Vagina (tissue), 2 donors: ENCODE measurements around the gene RPTOR. TPM values are rescaled to one million over a fixed set of nuclear protein-coding genes. Genes with fewer than 3 reads are reported as not detected.
"Not testable (repeated sequence)": the region's sequence is repeated elsewhere in the genome, so short reads cannot be mapped to it uniquely, and the experiment has no call there.

ENCODE experiments used
- DNase-seq, 2 donors: peaks; one replicate each; pipeline ENCODE4 v3.0.0-alpha.2; 2017; ENCODE audit errors: extremely low spot score in 2 of 2
- H3K27ac ChIP-seq: fragments of 200-600 bp; sonication (generic); one replicate; pipeline ENCODE4 v1.5.1; 2019
- H3K27me3 ChIP-seq: fragments of 200-600 bp; sonication (generic); one replicate; pipeline ENCODE4 v1.5.1; 2019
- H3K36me3 ChIP-seq, 2 donors: fragments of 200-600 bp; sonication (generic); one replicate each; pipeline ENCODE4 v1.5.1; 2017 to 2019
- H3K4me1 ChIP-seq: fragments of 200-600 bp; sonication (generic); one replicate; pipeline ENCODE4 v1.5.1; 2019
- H3K4me3 ChIP-seq, 2 donors: fragments of 200-600 bp; sonication (generic); 1 replicate in 1 of 2; 2 replicates in 1 of 2; pipeline ENCODE4 v1.5.1; 2016 to 2019
- H3K9me3 ChIP-seq: fragments of 200-600 bp; sonication (generic); one replicate; pipeline ENCODE4 v1.5.1; 2019
- POLR2A ChIP-seq, 2 donors: fragments of 450-650 bp; IDR thresholded peaks; one replicate each; pipeline ENCODE4 v1.6.1; 2017; ENCODE audit warnings: antibody characterized with exemption in 2 of 2, mild to moderate bottlenecking in 2 of 2, moderate library complexity in 2 of 2
- POLR2AphosphoS5 ChIP-seq, 2 donors: sonication (generic); formaldehyde crosslinking; IDR thresholded peaks; one replicate each; pipeline ENCODE4 v1.9.0; 2017; ENCODE audit warnings: antibody characterized with exemption in 2 of 2, mild to moderate bottlenecking in 2 of 2, low read depth in 1 of 2; ENCODE audit not compliant: insufficient read depth in 1 of 2
- intact Hi-C: fragments of 100-400 bp; cut with DNase I; formaldehyde crosslinking; loops from one replicate; pipeline ENCODE4 v1.15.1; 2023
- total RNA-seq: library from RNA; depleted of rRNA; stranded (reverse); fragments of >200 nt; gene quantifications from one replicate; pipeline ENCODE4 v1.2.3, GENCODE V29; 2016
- TF ChIP-seq, protein P1 (sequence below), 3 experiments: fragments of 450-650 bp in 2 of 3; fragments of 200-600 bp in 1 of 3; sonication (generic) in 1 of 3; IDR thresholded peaks; one replicate each; pipeline ENCODE4 v1.5.1; 2017 to 2019; ENCODE audit warnings: antibody characterized with exemption in 3 of 3, mild to moderate bottlenecking in 2 of 3, moderate library complexity in 2 of 3

RPTOR gene
- total RNA-seq, 1 donor from 2014 or later, result 38.3 TPM

DNA sequence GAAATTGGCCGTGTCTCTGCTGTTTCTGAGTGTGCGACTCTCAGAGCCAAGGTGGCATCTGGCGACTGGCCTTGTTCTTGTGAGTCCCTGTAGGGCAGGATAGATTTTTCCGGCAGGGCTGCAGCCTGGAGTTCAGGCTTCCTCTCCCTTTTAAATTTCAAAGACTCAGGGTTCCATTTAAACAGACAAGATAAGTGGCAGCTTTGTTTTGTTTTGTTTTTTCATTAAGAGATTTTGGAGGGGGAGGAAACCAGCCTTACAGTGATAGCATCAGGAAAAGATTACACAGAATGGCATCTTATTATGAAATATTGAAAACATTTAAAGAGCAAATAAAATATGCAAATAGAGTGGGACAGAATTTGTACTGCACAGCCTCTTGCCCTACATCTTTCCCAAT lies 151.3 kb downstream of the RPTOR start:
- TF ChIP-seq POLR2A (IDR thresholded peaks at IDR 0.05) (no peak), POLR2AphosphoS5 (IDR thresholded peaks at IDR 0.05; ENCODE audit: insufficient read depth in 1 of 2, low read depth in 1 of 2) (no peak)
- TF ChIP-seq, protein P1, sequence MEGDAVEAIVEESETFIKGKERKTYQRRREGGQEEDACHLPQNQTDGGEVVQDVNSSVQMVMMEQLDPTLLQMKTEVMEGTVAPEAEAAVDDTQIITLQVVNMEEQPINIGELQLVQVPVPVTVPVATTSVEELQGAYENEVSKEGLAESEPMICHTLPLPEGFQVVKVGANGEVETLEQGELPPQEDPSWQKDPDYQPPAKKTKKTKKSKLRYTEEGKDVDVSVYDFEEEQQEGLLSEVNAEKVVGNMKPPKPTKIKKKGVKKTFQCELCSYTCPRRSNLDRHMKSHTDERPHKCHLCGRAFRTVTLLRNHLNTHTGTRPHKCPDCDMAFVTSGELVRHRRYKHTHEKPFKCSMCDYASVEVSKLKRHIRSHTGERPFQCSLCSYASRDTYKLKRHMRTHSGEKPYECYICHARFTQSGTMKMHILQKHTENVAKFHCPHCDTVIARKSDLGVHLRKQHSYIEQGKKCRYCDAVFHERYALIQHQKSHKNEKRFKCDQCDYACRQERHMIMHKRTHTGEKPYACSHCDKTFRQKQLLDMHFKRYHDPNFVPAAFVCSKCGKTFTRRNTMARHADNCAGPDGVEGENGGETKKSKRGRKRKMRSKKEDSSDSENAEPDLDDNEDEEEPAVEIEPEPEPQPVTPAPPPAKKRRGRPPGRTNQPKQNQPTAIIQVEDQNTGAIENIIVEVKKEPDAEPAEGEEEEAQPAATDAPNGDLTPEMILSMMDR (IDR thresholded peaks at IDR 0.05), result no peak
- Histone ChIP-seq H3K36me3 (no peaks in the 10 kb centered on the region), H3K27ac (no peak overlapping the region), H3K4me3 (no peak overlapping the region), H3K9me3 (no peaks in the 10 kb centered on the region), H3K27me3 (no peaks in the 10 kb centered on the region), H3K4me1 (peaks cover 21% of the 10 kb centered on the region)
- intact Hi-C loops, result no loop called here
- DNase-seq, result no peak

DNA sequence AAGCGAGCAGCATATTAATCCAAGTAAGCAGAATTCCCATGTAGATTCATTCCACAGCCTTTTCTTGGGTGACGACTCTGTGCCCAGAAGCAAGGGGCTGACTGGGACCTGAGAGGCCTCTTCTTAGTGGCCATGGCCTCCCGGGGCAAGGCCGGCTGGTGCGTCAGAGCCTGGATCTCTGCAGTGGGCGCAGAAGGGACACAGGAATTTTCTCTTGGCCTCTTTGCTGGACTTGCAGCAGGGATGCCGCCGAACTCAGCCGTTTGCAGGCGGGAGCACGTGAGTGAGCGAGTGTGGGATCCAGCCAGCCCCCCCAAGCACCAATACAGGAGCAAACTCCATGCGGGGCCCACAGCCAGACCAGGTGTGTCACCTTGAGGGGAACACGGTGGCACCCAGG lies 151.8 kb downstream of the RPTOR start:
- Histone ChIP-seq H3K27ac (no peak overlapping the region), H3K36me3 (no peaks in the 10 kb centered on the region), H3K27me3 (no peaks in the 10 kb centered on the region), H3K9me3 (no peaks in the 10 kb centered on the region), H3K4me1 (peaks cover 21% of the 10 kb centered on the region), H3K4me3 (no peak overlapping the region)
- no peak for TF ChIP-seq POLR2AphosphoS5 (IDR thresholded peaks at IDR 0.05; ENCODE audit: insufficient read depth in 1 of 2, low read depth in 1 of 2)
- TF ChIP-seq, protein P1 (IDR thresholded peaks at IDR 0.05), result no peak
- no peak for TF ChIP-seq POLR2A (IDR thresholded peaks at IDR 0.05)
- DNase-seq, result no peak
- intact Hi-C loops, result no loop called here

DNA sequence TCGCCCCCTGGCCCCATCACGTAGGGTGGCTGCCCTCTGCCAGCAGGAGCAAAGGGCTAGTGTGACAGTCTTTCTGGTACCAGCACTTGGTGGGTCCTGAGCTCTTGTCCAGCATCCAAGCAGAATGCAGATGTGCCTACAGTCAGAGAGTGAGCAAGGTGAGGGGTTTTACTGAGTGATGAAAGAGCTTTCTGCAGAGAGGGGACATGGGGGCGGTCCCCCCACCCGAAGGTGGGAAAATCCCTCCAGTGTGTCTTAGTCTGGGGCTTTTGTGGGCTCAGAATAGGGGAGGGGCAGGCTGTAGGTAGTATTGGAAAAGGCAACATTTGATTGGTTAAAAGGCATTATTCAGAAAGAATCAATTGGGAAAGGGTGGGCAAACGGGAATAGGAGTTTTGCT lies 152.3 kb downstream of the RPTOR start:
- Histone ChIP-seq H3K9me3 (no peaks in the 10 kb centered on the region), H3K27ac (no peak overlapping the region), H3K27me3 (no peaks in the 10 kb centered on the region), H3K4me3 (no peak overlapping the region), H3K36me3 (no peaks in the 10 kb centered on the region), H3K4me1 (peaks cover 21% of the 10 kb centered on the region)
- TF ChIP-seq POLR2AphosphoS5 (IDR thresholded peaks at IDR 0.05; ENCODE audit: insufficient read depth in 1 of 2, low read depth in 1 of 2) (no peak), POLR2A (IDR thresholded peaks at IDR 0.05) (no peak)
- TF ChIP-seq, protein P1 (IDR thresholded peaks at IDR 0.05), result no peak
- intact Hi-C loops, result no loop called here
- no peak for DNase-seq

DNA sequence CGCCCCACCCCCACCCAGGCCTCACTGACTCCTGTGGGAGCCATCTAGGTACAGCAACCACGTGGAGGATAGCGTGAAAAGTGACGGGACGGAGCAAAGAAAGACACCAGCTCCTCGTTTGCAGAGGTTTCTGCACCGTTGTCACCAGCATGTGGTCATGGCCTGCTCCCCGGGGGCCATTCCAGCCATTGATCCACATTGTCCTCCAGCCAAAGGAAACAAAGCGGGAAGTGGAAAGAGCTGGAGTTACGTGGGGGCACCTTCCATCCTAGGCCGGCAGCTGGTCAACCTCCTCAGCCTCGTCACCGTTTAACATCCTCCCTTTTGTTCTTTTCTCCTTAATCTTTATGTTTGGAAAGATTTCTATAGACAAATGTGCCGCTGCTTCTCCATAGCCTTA lies 153.7 kb downstream of the RPTOR start:
- H3K9me3 ChIP-seq, result no peaks in the 10 kb centered on the region
- TF ChIP-seq POLR2AphosphoS5 (IDR thresholded peaks at IDR 0.05; ENCODE audit: insufficient read depth in 1 of 2, low read depth in 1 of 2) (no peak), POLR2A (IDR thresholded peaks at IDR 0.05) (no peak)
- TF ChIP-seq, protein P1 (IDR thresholded peaks at IDR 0.05), result no peak
- intact Hi-C loops, result no loop called here
- no peak overlapping the region for H3K4me3 ChIP-seq
- no peaks in the 10 kb centered on the region for H3K36me3 ChIP-seq
- H3K27ac ChIP-seq, result no peak overlapping the region
- DNase-seq, result no peak
- H3K27me3 ChIP-seq, result no peaks in the 10 kb centered on the region
- H3K4me1 ChIP-seq, result peaks cover 21% of the 10 kb centered on the region

DNA sequence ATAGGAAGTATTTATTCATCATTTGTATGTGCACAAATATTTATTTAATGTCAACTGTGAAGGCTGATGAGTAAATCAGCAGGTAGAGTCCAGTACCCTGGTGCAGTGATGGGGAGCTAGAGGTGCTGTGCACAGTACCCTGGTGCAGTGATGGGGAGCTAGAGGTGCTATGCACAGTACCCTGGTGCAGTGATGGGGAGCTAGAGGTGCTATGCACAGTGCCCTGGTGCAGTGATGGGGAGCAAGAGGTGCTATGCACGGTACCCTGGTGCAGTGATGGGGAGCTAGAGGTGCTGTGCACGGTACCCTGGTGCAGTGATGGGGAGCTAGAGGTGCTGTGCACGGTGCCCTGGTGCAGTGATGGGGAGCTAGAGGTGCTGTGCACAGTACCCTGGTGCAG lies 154.6 kb downstream of the RPTOR start:
- H3K27me3 ChIP-seq, H3K9me3 ChIP-seq, DNase-seq, H3K4me3 ChIP-seq, intact Hi-C loops, H3K36me3 ChIP-seq, H3K27ac ChIP-seq: not testable (repeated sequence)
- H3K4me1 ChIP-seq, result peaks cover 21% of the 10 kb centered on the region

DNA sequence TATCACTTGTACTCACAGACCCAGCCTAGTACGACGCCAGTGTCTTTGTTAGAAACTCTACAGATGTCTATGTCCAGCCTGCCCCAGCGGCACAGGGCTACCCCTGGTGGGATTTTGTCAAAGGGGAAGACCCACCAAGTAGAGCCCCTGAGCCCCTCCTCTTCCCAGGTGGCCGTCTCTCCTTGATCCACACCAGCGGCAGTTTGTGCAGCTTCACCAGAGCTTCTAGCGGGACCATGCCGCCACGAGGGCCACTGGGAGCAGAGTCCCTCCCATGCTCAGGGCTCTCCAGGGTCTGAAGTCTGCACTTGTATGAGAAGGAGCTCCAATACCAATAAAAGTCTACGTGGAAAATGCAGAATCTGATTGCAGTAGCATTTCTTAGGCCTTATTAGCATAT lies 157.1 kb downstream of the RPTOR start:
- no peak overlapping the region for H3K4me3 ChIP-seq

More for the DNA sequence above, 157.1 kb downstream of the RPTOR start:
- peaks cover 5% of the 10 kb centered on the region for H3K4me1 ChIP-seq
- no peaks in the 10 kb centered on the region for H3K36me3 ChIP-seq
- no peaks in the 10 kb centered on the region for H3K27me3 ChIP-seq
- intact Hi-C loops, result no loop called here
- no peak overlapping the region for H3K27ac ChIP-seq
- TF ChIP-seq, protein P1 (IDR thresholded peaks at IDR 0.05), result no peak
- no peak for DNase-seq
- no peaks in the 10 kb centered on the region for H3K9me3 ChIP-seq
